Stimulated activated CD8-positive, alpha-beta memory T cell treated with anti-CD3 and anti-CD28 coated beads, Interleukin-4, amount 100 ng/mL, for 1 hour (primary cell): Measurements from ENCODE around the gene PAM16.
"Not testable (repeated sequence)": the region's sequence is repeated elsewhere in the genome, so short reads cannot be mapped to it uniquely, and the experiment has no call there.

Experiments used
- DNase-seq, 2 donors: peaks; one replicate each; pipeline ENCODE4 v3.0.0-alpha.2; 2020; ENCODE audit warnings: low read depth in 2 of 2, low spot score in 1 of 2

PAM16 gene

GRCh38 chr16:4336701-4337539 lies 14.2 kb downstream of the PAM16 start:
- no peak for DNase-seq

- DNase-seq = no peak
Measured at GRCh38 chr16:4334724-4335495, 16.2 kb downstream of the PAM16 start.

DNA sequence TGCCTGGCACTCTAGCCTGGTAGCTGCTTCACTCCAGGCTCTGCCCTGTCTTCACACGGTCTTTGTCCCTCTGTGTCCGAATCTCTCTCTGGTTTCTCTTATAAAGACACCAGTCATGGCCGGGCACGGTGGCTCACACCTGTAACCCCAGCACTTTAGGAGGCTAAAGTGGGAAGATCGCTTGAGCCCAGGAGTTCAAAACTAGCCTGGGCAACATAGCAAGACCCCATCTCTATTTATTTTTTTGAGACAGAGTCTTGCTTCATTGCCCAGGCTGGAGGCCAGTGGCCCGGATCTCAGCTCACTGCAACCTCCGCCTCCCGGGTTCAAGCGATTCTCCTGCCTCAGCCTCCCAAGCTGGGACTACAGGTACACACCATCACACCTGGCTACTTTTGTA lies 17.4 kb downstream of the PAM16 start:
- DNase-seq = not testable (repeated sequence)

DNA sequence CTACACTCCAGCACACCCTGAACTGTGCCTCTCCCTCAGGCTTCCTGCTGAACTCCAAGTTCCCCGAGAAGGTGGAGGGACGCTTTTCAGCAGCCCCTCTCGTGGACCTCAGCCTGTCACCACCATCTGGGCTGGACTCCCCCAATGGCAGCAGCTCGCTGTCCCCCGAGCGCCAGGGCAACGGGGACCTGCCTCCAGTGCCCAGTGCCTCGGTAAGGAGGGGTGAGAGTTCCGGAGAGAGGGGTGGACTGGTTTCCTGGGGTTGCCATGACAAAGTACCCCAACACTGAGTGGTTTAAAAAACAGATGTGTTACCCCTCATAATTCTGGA lies 17.8 kb downstream of the PAM16 start:
- no peak for DNase-seq

DNA sequence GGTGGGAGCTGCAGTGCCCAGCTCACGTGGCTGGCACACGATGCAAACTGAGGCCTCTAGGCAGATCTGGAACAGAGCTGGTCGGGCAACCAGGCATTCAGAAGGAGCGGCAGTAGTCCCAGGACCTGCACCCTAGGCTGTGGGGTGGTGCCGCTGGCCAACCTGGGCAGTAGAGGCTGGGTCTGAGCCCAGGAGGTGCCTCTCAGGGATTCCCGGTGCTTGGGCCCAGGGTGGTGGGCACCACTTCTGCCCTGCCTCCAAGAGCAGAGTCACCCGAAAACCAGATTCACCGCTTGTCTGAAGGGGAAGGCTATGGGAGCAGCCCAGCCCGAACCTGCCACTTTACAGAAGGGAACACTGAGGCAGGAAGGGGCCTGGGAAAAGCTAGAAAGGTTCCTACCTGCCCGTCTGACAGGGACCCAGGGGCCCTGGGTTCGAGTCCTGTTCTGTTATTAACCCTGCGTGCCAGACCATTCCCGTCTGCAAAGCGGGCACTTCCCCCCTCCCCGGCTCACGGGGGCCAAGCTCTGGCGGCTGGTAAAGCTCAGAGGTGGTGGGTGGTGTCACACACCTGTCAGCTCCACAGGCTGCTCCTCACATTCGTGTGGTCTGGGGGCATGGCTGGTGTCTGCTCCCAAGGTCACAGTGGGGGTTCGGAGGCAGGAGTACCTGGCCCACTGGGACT lies 18.4 kb downstream of the PAM16 start:
- DNase-seq = no peak

DNA sequence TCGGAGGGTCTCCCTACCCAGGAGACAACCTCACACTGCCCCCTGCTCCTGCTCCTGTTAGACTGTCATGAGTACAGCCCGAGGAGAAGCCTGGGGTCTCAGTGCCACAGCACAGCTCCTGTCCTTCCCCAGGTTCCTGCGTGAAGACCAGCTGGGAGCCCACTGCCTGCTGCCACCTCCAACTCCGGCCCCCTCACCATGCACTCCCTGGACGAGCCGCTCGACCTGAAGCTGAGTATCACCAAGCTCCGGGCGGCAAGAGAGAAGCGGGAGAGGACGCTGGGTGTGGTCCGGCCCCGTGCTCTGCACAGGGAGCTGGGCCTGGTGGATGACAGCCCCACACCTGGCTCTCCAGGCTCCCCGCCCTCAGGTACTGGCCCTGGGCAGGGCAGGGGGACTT lies 19.0 kb downstream of the PAM16 start:
- no peak for DNase-seq

DNA sequence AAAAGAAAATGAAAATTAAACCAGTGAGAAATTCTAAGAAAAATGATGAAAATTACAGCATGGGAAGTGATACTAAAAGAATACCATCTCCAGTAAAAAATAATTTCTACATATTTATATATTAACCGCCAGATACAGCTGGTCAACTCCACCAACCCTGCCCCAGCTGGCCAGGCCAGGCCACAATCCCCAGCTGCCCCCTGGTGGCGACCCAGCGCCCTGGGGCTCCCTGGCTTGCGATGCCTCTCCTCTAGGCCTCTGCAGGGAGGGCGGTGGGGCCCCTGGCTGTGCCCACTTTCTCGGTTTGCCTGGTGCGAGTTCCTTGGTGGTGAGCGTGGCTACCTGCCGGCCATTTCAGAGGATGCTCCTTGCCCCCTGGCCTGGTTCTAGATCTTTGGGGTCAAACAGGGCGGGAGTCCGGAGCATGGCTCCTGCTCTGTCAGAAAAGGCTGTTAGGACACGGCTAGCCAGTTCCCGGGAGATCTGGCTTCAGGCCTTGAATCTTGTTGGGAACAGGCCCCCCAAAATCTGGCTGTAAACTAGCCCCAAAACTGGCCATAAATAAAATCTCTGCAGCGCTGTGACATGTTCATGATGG lies 20.7 kb downstream of the PAM16 start:
- DNase-seq = peak; percentile 41 to 51

DNA sequence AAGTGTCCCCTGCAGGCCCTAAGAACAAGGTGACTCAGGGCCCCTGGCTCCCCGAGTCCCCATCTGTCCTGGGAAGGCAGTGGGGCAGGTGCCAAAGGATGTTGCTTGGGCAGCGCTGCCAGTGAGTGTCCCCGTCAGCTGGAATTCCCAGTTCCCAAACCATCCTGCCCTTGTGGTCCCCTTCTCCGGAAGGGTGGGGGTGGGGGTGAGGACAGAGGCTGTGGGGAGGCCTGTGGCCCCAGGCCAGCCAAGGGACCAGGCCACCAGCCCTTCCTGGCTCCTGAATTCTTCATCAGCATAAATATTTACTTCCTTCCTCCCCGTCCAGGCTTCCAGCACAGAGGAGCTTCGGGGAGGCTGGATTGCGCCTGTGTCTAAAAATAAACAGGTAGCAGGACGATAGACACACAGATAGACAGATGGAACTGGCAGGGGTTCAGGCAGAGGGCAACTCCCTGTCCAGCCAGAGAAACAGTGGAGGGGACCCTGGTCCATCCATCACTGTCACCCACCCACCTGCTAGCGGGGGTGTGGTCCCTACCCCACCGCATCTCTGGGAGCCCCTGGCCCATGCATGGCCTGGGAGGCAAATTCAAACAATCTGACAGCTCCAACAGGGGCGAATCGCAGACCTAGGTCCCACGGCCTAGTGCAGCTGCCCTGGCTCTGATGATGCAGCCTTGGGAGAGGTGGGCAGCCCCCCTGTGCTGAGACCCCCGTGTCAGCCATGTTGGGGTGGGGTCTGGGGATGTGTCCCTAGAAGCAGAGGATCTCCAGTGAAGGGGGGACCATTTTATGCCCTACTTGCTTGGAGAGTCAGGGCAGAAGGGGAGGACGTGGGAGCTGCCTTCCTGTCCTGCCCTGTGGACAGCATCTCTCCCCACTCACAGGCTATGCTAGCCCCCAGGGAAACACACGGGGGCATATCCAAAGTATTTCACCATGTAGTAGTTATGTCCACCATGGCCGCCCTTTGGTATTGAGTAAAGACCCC lies 22.0 kb downstream of the PAM16 start:
- DNase-seq = no peak

- no peak for DNase-seq
Measured at GRCh38 chr16:4328046-4328781, 22.9 kb downstream of the PAM16 start.

DNA sequence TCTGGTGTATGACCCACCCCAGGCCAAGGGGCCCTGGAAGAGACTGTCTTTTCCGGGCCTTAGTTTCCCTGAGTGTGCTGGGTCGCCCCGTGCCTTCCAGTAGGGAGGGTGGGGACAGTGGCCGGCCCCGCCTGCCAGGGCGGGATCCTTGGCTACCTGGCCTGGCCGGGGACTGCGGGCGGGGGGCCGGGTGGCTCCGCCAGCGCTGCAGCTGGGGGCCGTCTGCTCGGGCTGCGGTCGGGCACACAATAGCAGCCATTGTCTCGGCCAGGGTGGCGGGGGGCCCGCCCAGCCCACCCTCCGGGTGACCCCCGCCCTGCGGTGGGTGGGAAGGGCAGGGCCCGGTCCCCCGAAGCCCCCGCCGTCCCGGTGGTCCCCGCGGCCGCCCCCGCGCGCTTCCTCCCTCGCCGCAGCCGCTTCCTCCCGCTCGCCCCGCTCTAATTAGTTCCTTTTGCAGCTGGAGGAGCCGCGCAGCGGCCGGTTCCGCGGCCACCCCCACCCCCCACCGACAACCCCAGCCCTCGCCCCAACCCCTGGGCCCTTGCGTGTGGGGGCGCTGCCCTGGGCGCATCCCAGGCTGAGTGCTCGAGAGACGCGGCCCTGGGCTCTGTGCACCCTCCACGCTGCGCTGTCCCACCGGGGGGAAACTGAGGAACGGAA lies 23.6 kb downstream of the PAM16 start:
- DNase-seq = no peak

- no peak for DNase-seq
Measured at GRCh38 chr16:4325253-4325758, 25.8 kb downstream of the PAM16 start.

DNA sequence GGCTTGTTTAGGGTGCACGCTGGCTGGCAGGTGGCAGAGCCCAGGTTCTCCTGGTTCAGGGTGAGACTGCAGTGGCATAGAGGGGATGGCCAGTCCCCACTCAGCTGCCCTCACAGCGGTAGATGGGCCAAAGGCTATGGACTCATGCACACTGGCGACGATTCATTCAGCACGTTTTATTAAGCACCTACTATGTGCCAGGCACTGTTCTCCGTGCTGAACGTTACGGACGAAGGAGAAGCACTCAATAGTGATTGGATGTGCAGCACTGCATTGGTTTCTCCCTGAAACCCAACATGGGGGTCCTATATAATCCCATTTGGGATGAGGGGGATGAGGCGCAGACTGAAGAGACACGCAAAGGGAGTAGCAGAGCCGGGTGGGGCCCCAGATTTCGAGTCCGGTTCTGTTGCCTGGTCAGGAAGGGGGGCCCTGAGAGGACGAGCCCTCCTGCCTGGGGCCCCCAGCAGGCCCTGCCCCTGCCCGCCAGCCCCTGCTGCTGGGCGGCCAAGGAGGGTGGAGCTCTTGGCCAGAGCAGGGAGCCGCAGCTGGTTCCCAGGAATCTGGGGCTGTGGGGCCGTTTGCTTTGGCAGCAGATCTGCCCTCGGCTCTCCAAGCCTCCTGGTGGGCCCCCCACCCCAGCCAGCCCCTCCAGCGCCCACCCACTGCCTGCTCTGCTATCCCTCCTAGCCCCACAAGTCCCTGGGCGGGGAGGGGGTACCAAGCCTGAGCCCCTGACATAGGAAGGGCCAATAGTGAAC lies 26.4 kb downstream of the PAM16 start:
- no peak for DNase-seq

- DNase-seq = no peak
Measured at GRCh38 chr16:4323845-4324488, 27.2 kb downstream of the PAM16 start.

- no peak for DNase-seq
Measured at GRCh38 chr16:4323071-4323844, 27.9 kb downstream of the PAM16 start.

DNA sequence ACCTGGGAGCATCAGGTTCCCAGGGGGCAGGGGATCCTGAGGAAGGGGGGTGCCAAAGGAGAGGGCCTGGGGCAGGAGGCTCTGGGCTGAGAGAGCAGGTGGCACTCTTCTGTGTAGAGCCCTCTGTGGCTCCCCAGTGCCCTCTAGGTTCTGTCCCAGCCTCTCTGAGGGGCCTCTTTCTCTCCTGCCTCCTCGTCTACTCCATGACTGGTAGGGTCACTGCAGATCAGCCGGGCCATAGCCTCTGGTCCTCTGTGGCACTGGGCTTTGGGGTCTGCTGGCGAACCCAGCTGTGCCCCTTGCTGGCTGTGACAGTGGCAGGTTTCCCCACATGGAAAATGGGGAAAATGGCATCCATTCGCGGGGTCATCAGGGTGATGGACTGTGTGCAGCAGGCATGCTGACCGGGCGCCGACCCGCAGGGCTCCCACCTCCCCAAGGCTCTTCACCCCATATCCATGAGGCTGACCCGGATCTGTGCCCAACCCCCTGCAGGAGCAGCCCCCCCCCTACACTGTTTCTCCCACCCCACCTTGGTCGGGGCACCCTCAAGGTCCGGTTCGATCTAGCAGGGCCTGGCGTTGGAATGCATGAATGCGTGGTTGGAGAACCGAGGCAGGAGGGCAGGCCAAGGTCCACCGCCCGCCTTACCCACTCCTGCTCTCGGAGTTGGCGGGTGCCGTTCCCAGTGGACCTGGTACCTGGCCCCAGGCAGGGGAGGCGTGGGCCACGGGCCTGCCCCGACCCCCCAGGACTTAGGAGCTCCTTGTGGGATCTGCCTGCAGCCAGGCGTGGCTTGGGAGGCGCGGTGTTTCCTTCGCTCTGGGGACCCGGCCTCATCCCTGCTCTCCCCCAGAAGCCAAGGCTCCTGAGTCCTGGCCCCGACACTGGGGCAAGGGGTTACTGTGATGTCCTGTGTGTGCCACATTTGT lies 28.7 kb downstream of the PAM16 start:
- DNase-seq = no peak
